SHP77 treated with DMSO at 0.1 percent for 48 hours (cell line): ENCODE measurements around the gene TMF1.

Experiments used
- DNase-seq: peaks from one replicate; lab custom pipeline; 2025; lab: John Stamatoyannopoulos, UW

TMF1 gene

DNA sequence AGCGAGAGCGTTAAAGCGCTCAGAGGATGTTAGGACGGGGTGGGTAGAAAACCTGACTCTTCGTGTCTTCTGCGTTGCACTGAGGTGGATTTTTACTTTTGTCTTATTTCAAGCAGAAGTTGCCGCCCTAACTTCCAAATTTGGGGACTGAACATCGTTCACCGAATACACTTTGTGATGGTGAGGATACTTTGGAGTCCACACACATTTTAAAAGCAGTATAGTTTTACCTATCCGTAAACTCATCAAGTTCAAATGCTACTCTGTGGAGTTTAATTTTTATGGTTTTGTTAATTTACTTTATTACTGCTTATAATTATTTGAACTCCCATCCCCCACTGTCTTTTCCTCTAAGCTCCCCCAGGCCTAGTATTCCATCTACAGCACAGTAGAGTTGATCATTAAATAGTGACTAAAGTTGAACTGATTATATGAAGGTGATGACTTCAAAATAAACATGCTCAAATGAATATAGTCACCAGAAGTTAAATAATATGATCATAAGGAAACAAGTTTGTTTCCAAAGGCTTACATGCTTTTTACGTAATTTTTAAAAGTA is 38.0 kb downstream of the TMF1 start:
- DNase-seq, result peak; percentile 35

DNA sequence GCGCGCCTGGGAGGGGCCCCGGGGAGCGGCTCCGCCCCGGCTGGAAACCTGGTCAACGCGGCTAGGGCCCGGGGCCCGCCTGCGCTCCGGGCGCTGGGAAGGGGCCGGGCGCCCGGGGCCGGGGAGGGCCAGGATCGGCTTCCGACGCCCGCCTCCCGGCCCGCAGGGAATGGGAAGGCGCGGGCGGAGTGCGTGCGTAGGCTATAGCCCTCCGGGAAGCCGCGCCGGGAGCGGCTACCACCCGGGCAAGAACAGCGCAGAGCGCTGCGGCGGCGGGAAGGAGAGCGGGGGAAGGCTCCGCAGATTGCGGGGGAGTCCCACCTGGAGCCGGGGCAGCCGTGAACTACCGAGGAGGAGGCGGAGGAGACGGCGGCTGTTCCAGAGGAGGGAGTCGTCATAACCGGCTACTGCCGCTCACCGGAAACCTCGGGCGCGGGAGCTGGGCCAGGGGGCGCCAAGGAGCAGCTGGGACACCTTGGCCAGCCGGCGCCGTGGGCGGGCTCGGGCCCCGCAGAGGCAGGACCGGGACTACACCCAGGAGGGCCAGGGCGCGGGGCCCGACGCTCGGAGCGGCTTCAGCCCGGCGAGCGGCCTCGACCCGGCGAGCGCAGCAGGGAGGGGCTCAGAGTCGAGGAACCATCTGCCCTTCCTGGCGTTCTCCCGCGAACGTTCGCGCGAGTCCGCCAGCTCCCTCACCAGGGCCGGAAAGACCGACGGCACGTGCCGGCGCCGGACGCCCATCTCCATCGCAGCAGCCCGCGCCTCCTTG is 38.7 kb downstream of the TMF1 start, which contains the start of gene EOGT:
EOGT (minus strand) TSS at position 432 of the 769 bp plus-strand sequence. CDS start 3,838 bp downstream, outside the sequence.
- DNase-seq, result peak; percentile 56

- no peak for DNase-seq
Observed at GRCh38 chr3:69012800-69013252, 39.3 kb downstream of the TMF1 start.

DNA sequence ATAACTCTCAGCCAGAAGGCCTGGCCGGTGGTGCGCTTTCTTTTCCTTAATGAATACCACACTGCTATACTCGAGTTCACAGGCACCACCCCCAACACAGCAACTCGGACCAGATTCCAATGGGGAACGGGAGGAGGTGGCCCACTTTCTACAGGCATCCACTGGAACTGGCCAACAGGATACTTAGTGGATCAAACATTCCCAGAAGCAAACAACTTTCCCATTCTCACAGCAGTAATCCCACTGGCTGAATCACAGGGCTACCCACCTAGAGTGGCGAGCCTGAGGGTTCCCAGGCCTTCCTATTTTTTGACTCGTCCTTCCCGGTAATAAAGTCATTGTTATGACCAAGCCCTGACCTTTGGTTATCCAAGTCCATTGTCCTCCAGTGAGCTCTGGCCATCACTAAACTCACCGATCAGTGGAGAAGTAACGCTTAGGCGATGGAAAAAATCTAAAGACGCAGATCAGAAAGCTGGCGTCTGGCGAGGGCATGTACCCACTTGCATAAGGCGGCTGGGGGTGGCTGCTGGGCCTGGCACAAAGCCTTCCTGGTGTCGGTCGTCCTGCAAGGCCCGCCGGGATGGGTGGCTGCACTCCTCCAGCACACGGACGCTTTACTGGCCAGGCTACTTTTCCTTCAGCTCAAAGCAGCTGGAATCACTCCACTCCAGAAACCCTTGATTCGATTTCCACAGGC is 39.9 kb downstream of the TMF1 start:
- no peak for DNase-seq

DNA sequence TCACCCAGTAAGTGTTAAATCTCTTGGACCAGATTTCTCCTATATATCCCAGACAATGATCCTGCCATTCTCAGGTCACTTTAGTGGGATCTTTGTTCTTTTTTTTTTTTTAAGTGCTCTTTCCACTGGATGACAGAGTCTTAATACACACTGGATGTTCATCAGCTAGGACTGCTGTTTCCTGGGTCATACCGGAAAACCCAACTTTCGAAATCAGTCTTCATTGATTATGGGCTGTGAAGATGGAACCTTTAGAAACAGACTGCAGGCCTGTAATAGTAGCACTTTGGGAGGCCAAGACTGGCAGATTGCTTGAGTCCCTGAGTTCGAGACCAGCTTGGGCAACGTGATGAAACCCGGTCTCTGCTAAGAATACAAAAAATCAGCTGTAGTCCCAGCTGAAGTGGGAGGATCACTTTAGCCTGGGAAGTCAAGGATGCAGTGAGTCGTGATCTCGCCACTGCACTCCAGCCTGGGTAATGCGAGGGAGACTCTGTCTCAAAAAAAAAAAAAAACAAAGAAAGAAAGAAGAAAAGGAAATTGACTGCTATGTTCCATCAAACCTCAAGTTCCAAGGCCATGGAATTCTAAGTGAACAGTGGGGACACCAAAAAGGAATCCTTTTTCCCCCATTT is 40.9 kb downstream of the TMF1 start:
- no peak for DNase-seq

DNA sequence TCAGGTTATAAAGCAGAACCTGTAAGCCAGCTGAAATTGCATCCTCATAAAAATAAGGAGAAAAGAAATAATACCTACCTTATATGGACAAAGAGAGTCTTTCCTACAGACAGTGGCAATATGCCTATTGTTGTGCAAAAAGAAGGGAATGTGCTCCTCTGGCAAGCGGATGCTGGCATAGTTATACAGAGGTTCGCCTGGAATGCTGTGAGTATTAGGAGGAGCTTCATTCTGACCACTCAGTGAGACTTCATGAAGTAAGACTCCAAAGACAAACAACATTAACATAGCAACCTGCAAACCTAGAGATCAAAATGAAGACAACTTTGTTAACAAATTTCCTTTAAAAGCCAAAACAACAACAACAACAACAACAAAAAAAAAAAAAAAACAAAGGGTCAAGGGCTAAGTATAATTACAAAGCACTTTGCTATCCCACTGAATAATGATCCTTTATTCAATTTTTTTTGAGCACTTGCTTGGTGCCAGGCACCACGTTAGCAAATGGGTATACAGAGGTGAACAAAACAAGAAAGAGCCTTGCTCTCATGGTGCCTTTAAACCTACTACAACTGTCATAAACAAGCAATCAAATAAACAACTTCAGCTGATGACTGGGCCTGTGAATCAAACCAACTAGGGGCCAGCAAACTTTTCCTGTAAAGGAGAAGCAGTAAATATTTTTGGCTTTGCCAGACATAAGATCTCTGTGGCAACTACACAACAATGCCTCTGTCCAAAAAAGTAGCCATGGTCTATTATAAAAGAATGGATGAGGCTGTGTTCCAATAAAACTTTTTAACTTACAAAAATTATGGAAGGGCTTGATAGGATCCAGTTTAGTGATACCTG is 42.3 kb downstream of the TMF1 start:
- DNase-seq, result no peak

DNA sequence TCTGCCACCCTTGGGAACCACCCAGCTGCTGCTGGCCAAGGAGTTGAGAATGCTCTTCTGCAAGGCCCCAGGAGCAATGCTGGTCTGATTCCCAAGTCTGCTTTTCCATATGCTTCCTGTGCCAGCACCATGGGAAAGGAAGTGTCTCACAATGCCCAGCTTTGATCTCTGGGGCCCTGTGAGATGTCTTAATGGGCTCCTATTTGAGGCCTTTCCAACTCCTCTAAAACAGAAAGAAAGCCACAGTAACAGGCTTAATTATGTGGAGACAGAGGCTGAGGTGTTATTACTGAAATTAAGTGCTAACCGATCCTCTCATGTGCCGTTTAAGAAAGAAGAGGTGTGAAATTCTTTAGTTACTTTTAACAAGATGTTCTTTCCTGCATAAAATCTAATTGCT is 43.2 kb downstream of the TMF1 start:
- no peak for DNase-seq

- no peak for DNase-seq
Observed at GRCh38 chr3:69005791-69006482, 46.2 kb downstream of the TMF1 start.

- no peak for DNase-seq
Observed at GRCh38 chr3:69005071-69005790, 46.9 kb downstream of the TMF1 start.

DNA sequence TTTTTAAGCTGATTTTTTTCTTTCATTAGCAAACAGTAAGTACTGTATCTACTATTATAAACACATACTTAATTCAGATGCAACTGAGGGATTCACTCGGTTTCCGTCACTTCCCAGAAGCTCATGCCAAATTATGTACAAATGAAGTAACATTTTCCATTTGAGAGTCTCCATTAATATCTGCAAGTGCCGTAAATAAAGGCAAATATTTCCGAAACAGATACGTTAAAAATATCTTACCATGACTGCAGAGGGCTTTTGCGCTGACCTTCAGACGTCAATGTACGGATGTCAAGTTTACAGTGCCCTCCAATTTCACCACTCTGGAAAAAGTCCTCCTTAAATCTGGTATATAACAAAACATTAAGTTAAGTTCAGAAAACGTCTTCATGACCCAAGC is 48.0 kb downstream of the TMF1 start:
- DNase-seq, result no peak

- no peak for DNase-seq
Observed at GRCh38 chr3:68999605-69000004, 52.5 kb downstream of the TMF1 start.

DNA sequence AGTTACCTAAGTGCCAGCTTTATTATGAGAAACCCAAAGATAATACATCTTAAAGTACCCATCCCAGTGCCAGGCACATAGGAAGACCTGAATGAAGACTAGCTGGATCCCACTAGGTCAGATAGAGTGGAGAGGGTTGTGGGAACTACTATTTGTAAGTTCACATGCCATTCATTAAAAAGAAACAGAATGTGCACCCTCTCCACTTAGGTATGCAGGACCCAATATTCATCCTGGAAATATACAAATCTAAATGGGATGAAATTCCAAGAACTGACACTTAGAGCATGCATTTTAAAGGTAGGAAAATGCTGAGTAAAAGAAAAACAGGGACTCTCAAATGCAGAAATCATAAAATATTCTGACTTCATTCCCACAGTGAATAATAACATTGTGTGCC is 53.0 kb downstream of the TMF1 start:
- no peak for DNase-seq

- no peak for DNase-seq
Observed at GRCh38 chr3:68997887-68998286, 54.2 kb downstream of the TMF1 start.

DNA sequence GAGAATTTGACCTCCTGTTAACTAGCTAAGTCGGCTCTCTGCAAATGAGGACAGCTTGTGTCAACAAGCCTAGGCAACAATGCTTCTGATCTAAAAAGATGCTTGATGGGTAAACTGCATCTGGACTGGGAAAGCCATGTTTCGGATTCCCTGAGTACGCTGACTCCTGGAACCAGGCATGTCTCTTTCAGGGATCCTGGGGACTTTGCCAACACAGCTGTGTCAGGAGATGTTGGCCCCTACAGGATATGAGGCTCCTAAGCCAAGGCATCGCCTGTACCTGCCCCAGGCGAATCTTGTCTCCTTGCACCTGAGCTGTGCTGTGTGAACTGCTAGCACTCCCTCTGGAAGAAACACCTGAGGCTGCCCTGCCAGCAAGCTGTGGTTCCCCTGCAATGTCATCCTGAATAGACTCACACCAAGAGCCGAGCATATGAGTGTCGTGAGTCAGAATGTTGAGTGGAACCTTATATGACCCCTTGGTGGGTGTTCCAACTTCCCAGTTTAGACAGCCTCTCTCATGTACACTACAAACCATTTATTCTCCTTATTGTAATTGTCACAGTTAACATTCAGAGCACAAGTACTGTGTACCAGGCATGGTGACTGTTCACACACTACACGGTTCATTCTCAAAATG is 55.7 kb downstream of the TMF1 start:
- DNase-seq, result no peak

DNA sequence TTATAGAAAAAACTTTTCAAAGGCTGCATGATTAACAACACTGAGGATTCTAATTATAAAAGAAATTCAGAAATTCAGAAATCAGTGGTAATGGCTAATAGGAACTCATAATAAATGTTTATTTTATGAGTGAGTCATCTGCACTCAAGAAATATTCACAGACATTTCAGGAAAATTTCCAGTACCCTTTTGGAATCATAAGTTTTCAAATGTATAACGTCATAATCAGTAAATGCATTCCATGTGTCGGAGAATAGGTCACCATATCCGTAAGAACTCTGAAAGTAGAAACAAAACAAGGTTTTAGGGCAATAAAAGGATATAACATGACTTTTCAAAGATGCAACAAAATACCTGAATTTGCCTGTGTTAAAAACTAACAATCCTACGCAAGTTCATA is 63.4 kb downstream of the TMF1 start:
- no peak for DNase-seq

- DNase-seq, result no peak
Observed at GRCh38 chr3:68987322-68987721, 64.8 kb downstream of the TMF1 start.

GRCh38 chr3:68986496-68987208 is 65.5 kb downstream of the TMF1 start:
- DNase-seq, result no peak

DNA sequence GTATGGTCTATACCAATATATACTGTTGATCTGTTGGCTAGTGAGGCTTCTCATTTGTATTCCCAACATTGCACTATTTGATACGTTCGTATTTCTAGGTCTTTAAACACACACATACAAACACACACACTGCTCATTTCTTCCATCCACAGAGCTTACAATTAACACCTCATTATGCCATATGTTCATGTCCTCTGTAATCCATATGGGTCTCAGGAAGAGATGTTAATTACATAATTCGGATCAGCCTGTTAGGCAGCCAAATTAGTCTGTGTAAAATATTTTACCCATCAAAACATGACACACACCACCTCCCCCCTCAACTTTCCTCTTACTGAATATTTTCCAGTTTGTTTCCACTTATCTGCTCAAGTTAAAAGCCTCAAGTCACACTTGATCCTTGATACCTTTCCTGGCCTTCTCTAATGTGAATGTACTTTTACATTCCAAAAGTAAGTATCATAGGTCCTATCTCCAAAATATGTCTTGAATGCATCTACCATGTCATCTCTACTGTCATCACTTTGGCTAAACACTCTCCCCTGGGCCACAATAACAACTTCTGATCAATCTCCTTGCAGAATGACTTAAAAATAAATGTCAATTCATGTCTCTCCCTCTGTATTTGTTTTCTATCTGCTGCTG is 66.9 kb downstream of the TMF1 start:
- no peak for DNase-seq
